ENCODE results near the gene CAMTA2. TPM values are rescaled to one million over a fixed set of nuclear protein-coding genes. Genes with fewer than 3 reads are reported as not detected.

CAMTA2 gene
- total and polyA plus RNA-seq, 9 of the 15 experiments (the other 6 are each of a cell fraction or from before 2014, with no cell fraction given), result 0.24 to 25.1 (median 6.3) TPM

- peak; percentile 98 for FAIRE-seq
- Histone ChIP-seq H3K4me3 (peak overlapping the region; percentile 70), H3K27ac (ENCODE audit: extremely low read depth, low read depth, low read length) (peak overlapping the region; percentile 95), H2AFZ (ENCODE audit: low read depth, low read length) (peak overlapping the region; percentile 87), H3K9me3 (replicated peaks; ENCODE audit: control insufficient read depth, insufficient read depth, low read depth, low read length) (no peaks in the 10 kb centered on the region), H3K9me1 (ENCODE audit: control insufficient read depth, insufficient read depth, low read length) (no peaks in the 10 kb centered on the region), H3K4me1 (replicated peaks in 1 of 2; ENCODE audit: control insufficient read depth in 2 of 2, insufficient read depth in 2 of 2, low read length in 2 of 2) (peaks cover 22 to 23% of the 10 kb centered on the region in 2 experiments), H3K4me2 (ENCODE audit: insufficient read depth, low read length) (peak overlapping the region; percentile 89), H3K79me2 (ENCODE audit: control insufficient read depth, insufficient read depth, low read length) (peaks cover 26% of the 10 kb centered on the region), H3K36me3 (ENCODE audit: control insufficient read depth, insufficient read depth, low read length) (peaks cover 37% of the 10 kb centered on the region; the same call in 2 of the 3 replicates), H3K27me3 (ENCODE audit: control insufficient read depth in 2 of 2, insufficient read depth in 2 of 2, low read length in 2 of 2) (no peaks in the 10 kb centered on the region), H4K20me1 (replicated peaks; ENCODE audit: control insufficient read depth, insufficient read depth, low read length) (no peaks in the 10 kb centered on the region), H3K9ac (ENCODE audit: insufficient read depth in 1 of 2, low read depth in 2 of 2, low read length in 2 of 2) (peak overlapping the region; percentile 89 to 94)
- TSS peak; percentile 74 for BruUV-seq (replicated peaks)
- CTCF ChIA-PET (ENCODE audit: low intra/inter-chr PET ratio), result no interaction called here
- WGBS (ENCODE audit: insufficient coverage, low coverage, missing lambda C conversion rate), result 2% methylated on average over 21 of the region's 42 CpGs
- DNase-seq (ENCODE audit: extremely low read depth in 1 of 4, low spot score in 3 of 4), result peak; percentile 80 to 97 (median 90)
- POLR2A ChIA-PET, result interaction anchor here (1.0 to 3.2 kb wide), 12 partner anchors 8 to 59 kb away, joined by 3 to 38 read pairs (median 5); partner anchors contain the start of genes ENO3, PFN1 and RNF167
- peak; percentile 95 for ATAC-seq
- in situ Hi-C loops (cut with MboI), result no loop called here
- intact Hi-C loops (cut with micrococcal nuclease), result loop anchor here (1.0 to 10.0 kb wide), 3 partner anchors 16 to 62 kb away; partner anchors contain the start of genes CHRNE and ENO3
- TF ChIP-seq MTA2 (IDR thresholded peaks at IDR 0.05; ENCODE audit: low read depth) (no peak), ZZZ3 (IDR thresholded peaks at IDR 0.05) (no peak), MLLT1 (IDR thresholded peaks at IDR 0.05) (peak in 1 of 2 experiments; percentile 97; a peak in 2 of 4 replicates), POLR2B (IDR thresholded peaks at IDR 0.05; ENCODE audit: low read depth, partially characterized antibody) (peak; percentile 16), BCLAF1 (IDR thresholded peaks at IDR 0.05; ENCODE audit: borderline replicate concordance in 1 of 2, control insufficient read depth in 1 of 2, low read depth in 2 of 2, low read length in 1 of 2) (no peak), MAZ (CRISPR knock-in tag; conservative IDR thresholded peaks at IDR 0.05 in 1 of 2, IDR thresholded peaks at IDR 0.05 in 1 of 2) (peak; percentile 11 to 43; a peak in 1 of 4 replicates), ZNF212 (CRISPR knock-in tag; IDR thresholded peaks at IDR 0.05) (no peak), MEF2D (tag; conservative IDR thresholded peaks at IDR 0.05; ENCODE audit: low read depth) (no peak), ZFP30 (CRISPR knock-in tag; IDR thresholded peaks at IDR 0.05; ENCODE audit: borderline replicate concordance) (no peak), LEF1 (IDR thresholded peaks at IDR 0.05) (no peak), STAT5A (IDR thresholded peaks at IDR 0.05; ENCODE audit: borderline replicate concordance, low read length) (no peak), NR2F6 (CRISPR knock-in tag; IDR thresholded peaks at IDR 0.05) (no peak)
Observed at GRCh38 chr17:4966844-4967538, 20.5 kb downstream of the CAMTA2 start.
